Measurements from ENCODE around the gene RNU7-1. TPM values are rescaled to one million over a fixed set of nuclear protein-coding genes. Genes with fewer than 3 reads are reported as not detected.
A peak's percentile ranks its signal among the peaks of the same experiment; 100 is the strongest.

The RNU7-1 gene
- total RNA-seq, 4 donors from 2014 or later: not detected

GRCh38 chr12:6947615-6948014 is 4.0 kb downstream of the RNU7-1 start:
- peaks cover 8 to 34% (median 30%) of the 10 kb centered on the region in 4 donors for H3K4me1 ChIP-seq
- H3K27me3 ChIP-seq: no peaks in the 10 kb centered on the region
- peak in 1 of 3 donors; percentile 26 for DNase-seq
- H3K36me3 ChIP-seq: peaks cover 0 to 6% (median 0%) of the 10 kb centered on the region in 3 donors
- no peaks in the 10 kb centered on the region for H3K9me3 ChIP-seq
- no peak for TF ChIP-seq POLR2A (IDR thresholded peaks at IDR 0.05)
- no peak for TF ChIP-seq CTCF (IDR thresholded peaks at IDR 0.05)
- no peak overlapping the region for H3K4me3 ChIP-seq
- peak overlapping the region in 3 of 4 donors; percentile 90 to 96 (median 92) for H3K27ac ChIP-seq

GRCh38 chr12:6948873-6949594 is 5.4 kb downstream of the RNU7-1 start:
- Histone ChIP-seq H3K4me1 (peaks cover 8 to 34% (median 28%) of the 10 kb centered on the region in 4 donors), H3K4me3 (no peak overlapping the region), H3K27me3 (no peaks in the 10 kb centered on the region), H3K9me3 (no peaks in the 10 kb centered on the region), H3K27ac (peak overlapping the region; percentile 49 to 89 (median 68)), H3K36me3 (peaks cover 0 to 8% (median 0%) of the 10 kb centered on the region in 3 donors)
- TF ChIP-seq CTCF (IDR thresholded peaks at IDR 0.05) (peak in 3 of 6 experiments; percentile 4 to 21 (median 16)), POLR2A (IDR thresholded peaks at IDR 0.05) (no peak)
- peak in 2 of 3 donors; percentile 44 to 54 for DNase-seq

GRCh38 chr12:6950401-6950801 is 6.8 kb downstream of the RNU7-1 start:
- peak in 3 of 6 experiments; percentile 4 to 23 (median 19) for TF ChIP-seq CTCF (IDR thresholded peaks at IDR 0.05)
- TF ChIP-seq POLR2A (IDR thresholded peaks at IDR 0.05): no peak
- no peaks in the 10 kb centered on the region for H3K9me3 ChIP-seq
- H3K36me3 ChIP-seq: peaks cover 0 to 10% (median 0%) of the 10 kb centered on the region in 3 donors
- H3K4me1 ChIP-seq: peaks cover 2 to 41% (median 34%) of the 10 kb centered on the region in 4 donors
- no peaks in the 10 kb centered on the region for H3K27me3 ChIP-seq
- no peak for DNase-seq
- peak overlapping the region; percentile 85 to 89 (median 88) for H3K27ac ChIP-seq
- peak overlapping the region in 2 of 4 donors; percentile 56 to 69 for H3K4me3 ChIP-seq

- Histone ChIP-seq H3K27ac (peak within 1 kb of the TSS; percentile 85 to 89 (median 88)), H3K9me3 (no peaks in the 10 kb centered on the region), H3K4me3 (peak within 1 kb of the TSS; percentile 56 to 69 (median 59)), H3K4me1 (peaks cover 0 to 41% (median 33%) of the 10 kb centered on the region in 4 donors), H3K36me3 (peaks cover 0 to 15% (median 0%) of the 10 kb centered on the region in 3 donors), H3K27me3 (no peaks in the 10 kb centered on the region)
- DNase-seq: peak; percentile 63 to 90 (median 90)
- TF ChIP-seq CTCF (IDR thresholded peaks at IDR 0.05) (no peak), POLR2A (IDR thresholded peaks at IDR 0.05) (peak in 1 of 2 donors; percentile 15)
These were observed 7.4 kb downstream of the RNU7-1 start, which contains the start of gene PTPN6 for GRCh38 chr12:6950811-6951540. Gene PTPN6 (plus strand): TSS chr12:6951356. CDS start chr12:6951513, 157 bp downstream.

GRCh38 chr12:6951551-6952120 is 8.0 kb downstream of the RNU7-1 start:
- peaks cover 0 to 18% (median 0%) of the 10 kb centered on the region in 3 donors for H3K36me3 ChIP-seq
- peaks cover 0 to 41% (median 36%) of the 10 kb centered on the region in 4 donors for H3K4me1 ChIP-seq
- no peaks in the 10 kb centered on the region for H3K27me3 ChIP-seq
- peak overlapping the region; percentile 85 to 89 (median 88) for H3K27ac ChIP-seq
- H3K4me3 ChIP-seq: peak overlapping the region; percentile 56 to 69 (median 59)
- no peak for DNase-seq
- no peak for TF ChIP-seq POLR2A (IDR thresholded peaks at IDR 0.05)
- TF ChIP-seq CTCF (IDR thresholded peaks at IDR 0.05): no peak
- no peaks in the 10 kb centered on the region for H3K9me3 ChIP-seq

Measured in Peyer's patch (tissue), 4 donors.